NCI-H2171 (cell line): ENCODE results near the gene EMILIN3.

Source experiments
- DNase-seq: peaks from one replicate; lab custom pipeline; 2025; lab: John Stamatoyannopoulos, UW

Gene EMILIN3

GRCh38 chr20:41366546-41367392 lies at the start of gene EMILIN3:
Gene EMILIN3, minus strand, starts transcription at chr20:41366818. Its CDS starts 184 bp downstream, at chr20:41366634.
- no peak for DNase-seq

GRCh38 chr20:41415191-41415590 lies 48.6 kb upstream of the EMILIN3 start:
- no peak for DNase-seq

DNA sequence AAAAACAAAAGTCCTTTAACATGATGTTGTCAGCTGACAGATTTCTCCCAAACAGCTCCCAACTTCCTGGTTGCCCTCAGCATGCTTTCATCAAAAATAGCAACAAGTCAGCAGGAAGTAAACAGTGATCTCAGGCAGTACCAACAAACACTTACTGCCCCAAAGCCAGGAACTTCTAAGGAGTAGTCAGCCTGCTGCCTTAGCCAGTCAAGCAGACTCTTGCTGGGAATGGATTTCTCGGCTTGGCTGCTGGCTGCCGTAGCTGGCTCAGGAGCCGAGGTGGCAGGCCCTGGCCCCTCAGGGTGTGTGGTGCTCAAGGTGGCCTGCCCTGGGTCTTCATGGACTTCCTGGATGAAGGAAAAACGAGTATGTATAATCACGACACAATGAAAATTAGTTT lies 46.6 kb upstream of the EMILIN3 start:
- no peak for DNase-seq

- no peak for DNase-seq
Observed at GRCh38 chr20:41412324-41413120, 45.9 kb upstream of the EMILIN3 start.

- no peak for DNase-seq
Observed at GRCh38 chr20:41411391-41411847, 44.8 kb upstream of the EMILIN3 start.

GRCh38 chr20:41408986-41409385 lies 42.4 kb upstream of the EMILIN3 start:
- DNase-seq, result no peak

DNA sequence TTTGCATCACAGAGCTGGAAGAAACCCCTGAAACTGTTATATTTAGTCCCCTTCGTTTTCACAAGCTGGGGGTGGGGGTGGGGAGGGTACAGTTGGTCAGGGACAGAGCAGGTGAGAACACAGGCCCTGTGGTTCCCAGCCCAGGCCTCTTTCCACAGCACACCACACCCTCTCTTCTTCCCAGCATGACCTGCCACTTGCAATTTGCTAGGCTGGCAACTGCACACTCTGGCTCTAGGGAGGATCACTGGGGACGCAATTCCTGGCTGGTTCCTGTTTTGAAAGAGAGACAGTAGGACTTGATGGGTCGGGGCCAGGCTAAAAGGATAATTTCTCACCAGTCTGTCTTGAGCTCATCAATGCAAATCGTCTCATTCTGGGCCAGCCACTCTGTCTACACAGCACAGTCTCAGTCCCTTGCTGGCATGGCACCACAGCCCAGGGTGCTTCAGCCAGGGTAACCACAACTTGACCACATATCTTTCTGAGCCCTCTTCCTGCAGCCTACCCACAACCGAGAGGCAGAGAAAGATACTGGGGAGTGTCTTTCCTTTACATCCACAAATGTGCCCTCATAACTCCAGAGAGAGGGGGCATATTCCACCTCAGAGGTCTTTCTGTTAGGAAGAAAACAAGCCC lies 41.7 kb upstream of the EMILIN3 start:
- DNase-seq, result no peak

- DNase-seq, result no peak
Observed at GRCh38 chr20:41407607-41408006, 41.0 kb upstream of the EMILIN3 start.

DNA sequence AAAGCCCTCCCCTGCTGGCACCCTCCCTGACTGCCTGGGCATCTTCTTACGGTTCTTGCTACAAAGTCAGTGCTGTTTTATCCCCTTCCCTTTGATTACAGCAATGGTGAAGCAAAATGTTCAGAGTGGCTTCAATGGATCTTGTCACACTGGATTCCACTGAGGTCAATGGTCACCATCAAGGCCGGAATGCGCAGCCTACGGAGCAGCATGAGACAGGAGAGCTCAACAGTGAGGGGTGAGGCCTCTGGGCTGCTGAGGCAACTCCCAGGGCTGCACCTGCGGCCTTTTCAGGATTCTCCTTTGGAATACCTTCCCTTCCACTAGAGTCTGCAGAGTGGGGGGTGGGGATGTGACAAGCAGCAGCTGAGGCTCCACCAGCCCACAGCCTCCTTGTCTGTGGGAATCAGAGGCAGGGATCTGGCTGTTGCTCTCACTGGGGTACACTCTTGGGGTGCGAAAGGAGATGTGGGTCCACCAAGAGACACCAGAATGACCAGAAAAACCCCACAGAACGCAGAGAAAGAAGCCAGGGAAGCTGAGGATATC lies 40.4 kb upstream of the EMILIN3 start:
- DNase-seq, result no peak

- DNase-seq, result no peak
Observed at GRCh38 chr20:41406353-41406752, 39.7 kb upstream of the EMILIN3 start.

DNA sequence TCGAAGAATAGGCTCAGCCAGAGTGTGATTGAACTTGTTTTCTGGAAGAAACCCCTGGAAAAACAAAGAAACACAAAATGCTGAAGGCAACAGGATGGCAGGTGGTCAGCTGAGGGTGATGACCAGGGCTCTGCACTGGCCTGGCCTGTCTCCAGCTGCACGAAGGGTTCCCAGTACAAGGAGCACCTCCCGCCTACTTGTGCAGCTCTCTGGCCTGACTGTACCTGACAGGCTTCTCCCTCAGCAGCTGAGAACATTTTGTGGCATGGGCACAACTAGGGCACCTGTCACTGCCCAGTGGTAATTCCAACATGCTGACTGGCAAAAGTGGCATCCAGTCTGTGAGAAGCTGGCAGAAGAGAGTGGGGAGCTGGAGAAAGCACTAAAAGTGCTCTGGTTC lies 38.8 kb upstream of the EMILIN3 start:
- no peak for DNase-seq

- no peak for DNase-seq
Observed at GRCh38 chr20:41403604-41404003, 37.0 kb upstream of the EMILIN3 start.

DNA sequence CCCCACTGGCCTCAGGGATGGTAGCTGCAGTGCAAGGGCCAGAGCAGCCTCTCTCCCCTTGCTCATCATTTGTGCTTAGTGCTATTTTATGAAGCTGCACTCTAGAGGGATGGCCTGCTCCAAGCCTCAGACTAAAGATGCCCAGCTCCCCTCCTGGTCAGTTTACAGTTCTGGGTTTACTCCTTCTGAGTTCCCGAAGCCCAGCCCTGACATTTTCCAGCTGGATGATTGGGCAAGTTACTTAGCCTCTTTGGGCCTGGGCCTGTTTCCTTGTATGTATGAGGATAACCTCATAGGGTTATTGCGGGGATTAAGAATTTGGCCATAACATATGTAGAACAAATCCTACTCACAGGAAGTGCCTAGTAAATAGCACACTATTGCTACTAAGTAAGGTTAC lies 31.8 kb upstream of the EMILIN3 start:
- no peak for DNase-seq

DNA sequence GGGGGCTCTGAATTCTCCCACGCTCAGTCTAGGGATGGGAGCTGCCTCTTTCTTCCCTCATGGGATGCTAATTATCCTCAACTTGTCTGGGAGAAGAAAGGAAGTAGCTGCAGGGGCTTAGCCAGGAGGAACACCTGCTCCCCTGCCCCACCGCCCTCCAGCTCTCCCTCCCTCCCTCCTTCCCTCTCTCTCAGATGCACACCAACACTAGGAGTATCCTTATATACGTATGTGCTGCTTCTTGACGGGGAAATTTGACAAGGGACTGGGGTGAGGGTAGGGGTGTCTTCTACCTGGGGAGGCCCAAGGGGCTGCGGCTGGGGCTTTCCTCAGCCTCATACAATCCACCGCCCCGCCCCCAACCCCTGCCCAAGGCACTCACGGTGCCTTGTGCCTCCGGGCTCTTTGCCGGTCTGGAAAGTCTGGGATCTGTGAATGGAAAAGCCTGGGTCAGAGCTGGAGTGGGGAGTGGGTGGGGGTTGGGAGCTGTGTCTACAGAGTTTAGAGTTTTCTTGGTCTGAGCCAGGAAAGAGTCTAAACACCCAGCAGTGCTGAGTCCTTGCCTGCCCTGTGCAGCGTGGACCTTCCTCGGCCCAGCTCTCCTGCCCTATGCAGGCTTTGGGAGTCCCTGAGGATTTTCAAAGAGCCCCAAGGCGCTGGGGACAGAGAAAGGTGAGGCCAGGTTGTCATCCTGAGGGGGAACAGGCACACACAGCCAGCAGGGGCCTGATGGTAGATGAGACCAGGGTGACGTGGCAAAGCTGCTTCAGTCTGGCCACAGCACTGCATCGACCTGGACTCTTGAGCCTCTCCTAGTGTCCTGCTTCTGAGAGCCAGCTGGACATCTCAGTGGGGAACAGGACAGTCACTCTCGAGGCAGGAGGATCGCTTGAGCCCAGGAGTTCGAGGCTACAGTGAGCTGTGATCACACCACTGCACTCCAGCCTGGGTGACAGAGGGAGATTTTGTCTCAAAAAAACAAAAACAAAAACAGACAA lies 29.3 kb upstream of the EMILIN3 start:
- DNase-seq, result peak; percentile 35

DNA sequence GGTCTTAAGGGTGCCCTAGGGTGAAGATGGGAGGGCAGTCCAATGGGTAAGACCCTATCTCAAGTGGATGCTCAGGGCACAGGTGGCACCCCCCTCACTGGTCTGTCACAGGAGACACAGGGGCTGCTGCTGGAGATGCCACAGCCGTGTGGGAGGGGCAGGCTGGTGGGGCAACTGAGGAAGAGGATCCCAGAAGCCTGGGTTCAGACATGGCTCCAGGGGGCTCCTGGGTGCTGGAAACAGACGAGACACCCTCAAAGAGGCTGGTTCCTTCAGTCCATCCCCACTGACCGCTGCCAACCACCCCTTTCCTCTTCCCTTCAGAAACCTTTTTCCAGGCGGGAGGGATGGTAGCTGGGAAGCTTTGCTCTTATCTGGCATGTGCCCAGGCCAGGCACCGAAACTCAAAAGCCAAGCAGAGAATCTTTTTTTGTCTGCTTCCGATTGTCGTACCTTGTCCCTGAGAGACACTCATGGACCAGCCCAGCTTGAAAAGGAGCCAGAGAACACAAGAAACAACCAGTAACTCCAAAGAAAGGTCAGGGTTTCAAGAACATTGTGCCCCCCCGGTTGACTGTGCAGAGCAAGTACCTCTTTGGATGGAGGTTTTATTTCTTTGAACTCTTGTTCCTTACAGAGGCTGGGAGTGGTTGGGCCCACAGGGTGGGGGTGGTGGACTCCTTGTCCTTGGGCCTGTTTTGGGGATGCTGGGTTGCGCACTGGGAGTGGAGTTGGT lies 28.5 kb upstream of the EMILIN3 start:
- no peak for DNase-seq

- DNase-seq, result no peak
Observed at GRCh38 chr20:41394081-41394480, 27.5 kb upstream of the EMILIN3 start.

- DNase-seq, result no peak
Observed at GRCh38 chr20:41393705-41394066, 27.1 kb upstream of the EMILIN3 start.

- no peak for DNase-seq
Observed at GRCh38 chr20:41392871-41393704, 26.5 kb upstream of the EMILIN3 start.

GRCh38 chr20:41392295-41392694 lies 25.7 kb upstream of the EMILIN3 start:
- no peak for DNase-seq
